ENCODE measurements around the gene CARD9.
"Not testable (repeated sequence)": the region's sequence is repeated elsewhere in the genome, so short reads cannot be mapped to it uniquely, and the experiment has no call there.

GRCh38 chr9:136351868-136352267 lies 21.6 kb downstream of the CARD9 start:
- TF ChIP-seq CTCF (tag by site-specific recombination; IDR thresholded peaks at IDR 0.05); PRDM10 (tag by site-specific recombination; IDR thresholded peaks at IDR 0.05); ZNF48 (tag by site-specific recombination; IDR thresholded peaks at IDR 0.05); ZBTB1 (tag by site-specific recombination; IDR thresholded peaks at IDR 0.05); ZNF335 (tag by site-specific recombination; conservative IDR thresholded peaks at IDR 0.05); ZEB2 (tag by site-specific recombination; IDR thresholded peaks at IDR 0.05); ZNF175 (tag by site-specific recombination; IDR thresholded peaks at IDR 0.05); FEZF1 (tag by site-specific recombination; IDR thresholded peaks at IDR 0.05); REST (tag by site-specific recombination; IDR thresholded peaks at IDR 0.05); SCRT2 (tag by site-specific recombination; IDR thresholded peaks at IDR 0.05); SP2 (tag by site-specific recombination; IDR thresholded peaks at IDR 0.05); ZNF530 (tag by site-specific recombination; IDR thresholded peaks at IDR 0.05; ENCODE audit: low read depth): not testable (repeated sequence)

Data from HEK293 (cell line).